Measurements from ENCODE around the gene NUP188. TPM values are rescaled to one million over a fixed set of nuclear protein-coding genes. Genes with fewer than 3 reads are reported as not detected.

NUP188 gene
- total and polyA plus RNA-seq, 2 experiments from 2014 or later, result 25.5 to 117 TPM

GRCh38 chr9:129010267-129010975 is 62.9 kb downstream of the NUP188 start:
- H3K36me3 ChIP-seq (ENCODE audit: insufficient read depth), result 0 out of 2 replicates have a peak, but pooled peaks cover 6% of the 10 kb centered on the region
- H3K79me2 ChIP-seq (replicated peaks; ENCODE audit: insufficient read depth), result no peaks in the 10 kb centered on the region
- no peak overlapping the region for H3K4me3 ChIP-seq
- H3F3A ChIP-seq (replicated peaks; ENCODE audit: low read depth), result peaks cover 14% of the 10 kb centered on the region; the same call in 1 of the 2 replicates
- no peaks in the 10 kb centered on the region for H3K9me2 ChIP-seq (ENCODE audit: insufficient read depth)
- no peak overlapping the region for H3K4me2 ChIP-seq
- H3K27me3 ChIP-seq (ENCODE audit: insufficient read depth), result no peaks in the 10 kb centered on the region
- ATAC-seq (no peak), DNase-seq (ENCODE audit: low spot score) (no peak)
- no peaks in the 10 kb centered on the region for H3K4me1 ChIP-seq (ENCODE audit: insufficient read depth)
- no peak for TF ChIP-seq NANOG (IDR thresholded peaks at IDR 0.05; ENCODE audit: borderline replicate concordance)
- no peak for TF ChIP-seq ZNF331 (CRISPR knock-in tag; IDR thresholded peaks at IDR 0.05; ENCODE audit: low read depth)
- no peak for TF ChIP-seq STAT1 (IDR thresholded peaks at IDR 0.05; ENCODE audit: unreplicated experiment)
- TF ChIP-seq EZH2phosphoT487 (IDR thresholded peaks at IDR 0.05; ENCODE audit: unreplicated experiment), result no peak
- no peak for TF ChIP-seq ZNF462 (CRISPR knock-in tag; IDR thresholded peaks at IDR 0.05)
- TF ChIP-seq ETS1 (IDR thresholded peaks at IDR 0.05), result no peak
- no peaks in the 10 kb centered on the region for H3K9me3 Mint-ChIP-seq
- H3K4me3 Mint-ChIP-seq, result no peak overlapping the region
- peaks cover 39% of the 10 kb centered on the region for H3K36me3 Mint-ChIP-seq (ENCODE audit: low read depth)
- peaks cover 15% of the 10 kb centered on the region for H3K27me3 Mint-ChIP-seq (ENCODE audit: insufficient read depth, low read depth, poor library complexity)
- no peak overlapping the region for H3K27ac Mint-ChIP-seq
- peaks cover 5% of the 10 kb centered on the region; the same call in 1 of the 3 replicates for H3K4me1 Mint-ChIP-seq
- peaks cover 10% of the 10 kb centered on the region; the same call in 1 of the 2 replicates for H4K20me1 ChIP-seq (replicated peaks; ENCODE audit: insufficient read depth)
- H3K27ac ChIP-seq (ENCODE audit: low read depth), result no peak overlapping the region
- H2AFZ ChIP-seq, result no peak overlapping the region

Data from GM23338 (cell line).